H9 (cell line): ENCODE results near the gene FGFR1OP2. TPM values are rescaled to one million over a fixed set of nuclear protein-coding genes. Genes with fewer than 3 reads are reported as not detected.

ENCODE experiments used
- DNase-seq: peaks from one replicate; pipeline ENCODE4 v3.0.0-alpha.2; 2017
- H2AFZ ChIP-seq: one replicate; pipeline ENCODE4 v1.6.1; 2013; ENCODE audit warnings: mild to moderate bottlenecking, low read length, control low read depth, moderate library complexity
- H2AK5ac ChIP-seq: 2 replicates; pipeline ENCODE4 v1.6.1; 2013; ENCODE audit warnings: low read length, control low read depth, mixed read lengths; ENCODE audit not compliant: insufficient read length
- H2BK120ac ChIP-seq: one replicate; pipeline ENCODE4 v1.6.1; 2013; ENCODE audit warnings: low read depth, mild to moderate bottlenecking, low read length, control low read depth, inconsistent platforms; ENCODE audit not compliant: poor library complexity, severe bottlenecking
- H2BK12ac ChIP-seq: 2 replicates; pipeline ENCODE4 v1.6.1; 2013; ENCODE audit warnings: low read length, control low read depth, mixed read lengths, low read depth; ENCODE audit not compliant: insufficient read length
- H2BK15ac ChIP-seq: 2 replicates; pipeline ENCODE4 v1.6.1; 2013; ENCODE audit warnings: low read depth, low read length, control low read depth
- H2BK20ac ChIP-seq: one replicate; pipeline ENCODE4 v1.6.1; 2013; ENCODE audit warnings: low read depth, mild to moderate bottlenecking, low read length, control low read depth, inconsistent platforms; ENCODE audit not compliant: poor library complexity, severe bottlenecking
- H2BK5ac ChIP-seq: 2 replicates; pipeline ENCODE4 v1.6.1; 2013; ENCODE audit warnings: low read length, control low read depth, mixed read lengths; ENCODE audit not compliant: insufficient read length
- H3K14ac ChIP-seq: 2 replicates; pipeline ENCODE4 v1.6.1; 2013; ENCODE audit warnings: low read length, control low read depth; ENCODE audit not compliant: insufficient read depth
- H3K18ac ChIP-seq: 2 replicates; pipeline ENCODE4 v1.6.1; 2013; ENCODE audit warnings: low read depth, mild to moderate bottlenecking, mixed read lengths, low read length, control low read depth; ENCODE audit not compliant: insufficient read length
- H3K23ac ChIP-seq: 2 replicates; pipeline ENCODE4 v1.6.1; 2013; ENCODE audit warnings: low read length, control low read depth, mixed read lengths, low read depth; ENCODE audit not compliant: insufficient read length
- H3K23me2 ChIP-seq: 2 replicates; pipeline ENCODE4 v1.6.1; 2013; ENCODE audit warnings: low read depth, mild to moderate bottlenecking, mixed read lengths, low read length, control low read depth; ENCODE audit not compliant: insufficient read length, poor library complexity, severe bottlenecking
- H3K27ac ChIP-seq: 2 replicates; pipeline ENCODE4 v1.5.1; 2013; ENCODE audit warnings: low read length, control low read depth, mixed read lengths, low read depth; ENCODE audit not compliant: insufficient read length
- H3K27me3 ChIP-seq: 2 replicates; pipeline ENCODE4 v1.6.1; 2013; ENCODE audit warnings: low read length, control low read depth, inconsistent platforms; ENCODE audit not compliant: insufficient read depth
- H3K4ac ChIP-seq: 2 replicates; pipeline ENCODE4 v1.6.1; 2013; ENCODE audit warnings: low read depth, mild to moderate bottlenecking, control low read depth, inconsistent platforms, low read length, moderate library complexity
- H3K4me1 ChIP-seq: 2 replicates; pipeline ENCODE4 v1.6.1; 2013; ENCODE audit warnings: low read length, control low read depth, inconsistent platforms; ENCODE audit not compliant: insufficient read depth
- H3K4me2 ChIP-seq: 2 replicates; pipeline ENCODE4 v1.6.1; 2013; ENCODE audit warnings: low read length, control low read depth, mixed read lengths; ENCODE audit not compliant: insufficient read length, insufficient read depth
- H3K56ac ChIP-seq: 2 replicates; pipeline ENCODE4 v1.6.1; 2013; ENCODE audit warnings: low read depth, mild to moderate bottlenecking, mixed read lengths, low read length, control low read depth; ENCODE audit not compliant: insufficient read length
- H3K79me1 ChIP-seq: 2 replicates; pipeline ENCODE4 v1.6.1; 2013; ENCODE audit warnings: low read depth, mild to moderate bottlenecking, moderate library complexity, low read length, control low read depth, inconsistent platforms; ENCODE audit not compliant: insufficient read depth, poor library complexity, severe bottlenecking
- H3K79me2 ChIP-seq: 2 replicates; pipeline ENCODE4 v1.6.1; 2013; ENCODE audit warnings: low read length, control low read depth, inconsistent platforms; ENCODE audit not compliant: insufficient read depth
- H3K9ac ChIP-seq: 2 replicates; pipeline ENCODE4 v1.6.1; 2013; ENCODE audit warnings: low read length, control low read depth, mixed read lengths; ENCODE audit not compliant: insufficient read length; ENCODE audit errors: extremely low read depth
- H3K9me3 ChIP-seq: one replicate; pipeline ENCODE4 v1.6.1; 2013; ENCODE audit warnings: low read depth, low read length, inconsistent platforms; ENCODE audit not compliant: control insufficient read depth
- H3T11ph ChIP-seq: one replicate; pipeline ENCODE4 v1.6.1; 2013; ENCODE audit warnings: mild to moderate bottlenecking, low read length, control low read depth, inconsistent platforms
- H4K20me1 ChIP-seq: one replicate; pipeline ENCODE4 v1.6.1; 2013; ENCODE audit not compliant: control insufficient read depth, insufficient read length, insufficient read depth
- H4K5ac ChIP-seq: 2 replicates; pipeline ENCODE4 v1.6.1; 2013; ENCODE audit warnings: low read depth, mild to moderate bottlenecking, mixed read lengths, low read length, control low read depth; ENCODE audit not compliant: insufficient read length
- H4K8ac ChIP-seq: replicated peaks from 2 replicates; pipeline ENCODE4 v1.6.1; 2013; ENCODE audit warnings: low read length, control low read depth, mixed read lengths, low read depth; ENCODE audit not compliant: insufficient read length
- H4K91ac ChIP-seq: 2 replicates; pipeline ENCODE4 v1.6.1; 2013; ENCODE audit warnings: low read depth, mild to moderate bottlenecking, moderate library complexity, mixed read lengths, low read length, control low read depth; ENCODE audit not compliant: insufficient read length
- H3K27ac Mint-ChIP-seq, 3 experiments: 2 replicates in 2 of 3; 3 replicates in 1 of 3; pipeline ENCODE4 v1.8.0; 2020 to 2021; ENCODE audit warnings: mixed read lengths in 3 of 3, mild to moderate bottlenecking in 1 of 3, moderate library complexity in 1 of 3
- H3K27me3 Mint-ChIP-seq: 2 replicates; pipeline ENCODE4 v1.8.0; 2021; ENCODE audit warnings: low read depth, mild to moderate bottlenecking, moderate library complexity, mixed read lengths
- H3K36me3 Mint-ChIP-seq, 3 experiments: 2 replicates in 2 of 3; 3 replicates in 1 of 3; pipeline ENCODE4 v1.8.0; 2020 to 2021; ENCODE audit warnings: low read depth in 3 of 3, mixed read lengths in 3 of 3; ENCODE audit not compliant: insufficient read depth in 1 of 3
- H3K4me1 Mint-ChIP-seq, 2 experiments: 2 replicates each; pipeline ENCODE4 v1.8.0; 2020; ENCODE audit warnings: mixed read lengths in 2 of 2
- H3K4me3 Mint-ChIP-seq, 2 experiments: 2 replicates in 1 of 2; 3 replicates in 1 of 2; pipeline ENCODE4 v1.8.0; 2020 to 2021; ENCODE audit warnings: mild to moderate bottlenecking in 2 of 2, mixed read lengths in 2 of 2, moderate library complexity in 1 of 2
- H3K9me3 Mint-ChIP-seq, 2 experiments: 2 replicates in 1 of 2; 3 replicates in 1 of 2; pipeline ENCODE4 v1.8.0; 2020; ENCODE audit warnings: mild to moderate bottlenecking in 2 of 2, mixed read lengths in 2 of 2, moderate library complexity in 1 of 2
- CTCF ChIP-seq: fragments of 200-600 bp; sonication (generic); conservative IDR thresholded peaks from 3 replicates; pipeline ENCODE4 v1.8.0; 2021; ENCODE audit warnings: antibody characterized with exemption, mild to moderate bottlenecking
- WGBS: extraction: QIAGEN DNeasy Blood & Tissue Kit; methylation state at CpG from one replicate; pipeline ENCODE4 v1.1.7; 2013; ENCODE audit warnings: missing lambda C conversion rate, low lambda C conversion rate, mixed read lengths; ENCODE audit not compliant: insufficient read length; ENCODE audit errors: extremely low coverage; 5-methylcytosine and 5-hydroxymethylcytosine counted together
- total RNA-seq: library from RNA; stranded (reverse); gene quantifications from 2 replicates; pipeline ENCODE4 v1.2.1, GENCODE V29; 2021

FGFR1OP2 gene
- total RNA-seq, 1 experiment from 2014 or later: 30.0 TPM

GRCh38 chr12:27005495-27005894 is 67.2 kb downstream of the FGFR1OP2 start:
- no peak overlapping the region for H3K14ac ChIP-seq
- no peak overlapping the region for H4K5ac ChIP-seq
- peaks cover 7% of the 10 kb centered on the region for H3K79me1 ChIP-seq
- H2BK20ac ChIP-seq: no peak overlapping the region
- H3K4me1 Mint-ChIP-seq: peaks cover 6 to 18% of the 10 kb centered on the region in 2 experiments
- H3K36me3 Mint-ChIP-seq: peaks cover 3 to 12% (median 9%) of the 10 kb centered on the region in 3 experiments; a peak in 3 of 7 replicates
- H3K23me2 ChIP-seq: no peaks in the 10 kb centered on the region
- H3K9me3 Mint-ChIP-seq: no peaks in the 10 kb centered on the region
- H3K18ac ChIP-seq: no peak overlapping the region
- H3K4me1 ChIP-seq: peaks cover 2% of the 10 kb centered on the region; the same call in 1 of the 2 replicates
- H3K56ac ChIP-seq: no peak overlapping the region
- no peak overlapping the region for H2BK120ac ChIP-seq
- no peak for TF ChIP-seq CTCF
- no peaks in the 10 kb centered on the region for H3K27me3 Mint-ChIP-seq
- no peak overlapping the region for H2BK12ac ChIP-seq
- no peak overlapping the region; a peak in 2 of 7 replicates for H3K27ac Mint-ChIP-seq
- no peak overlapping the region for H3K27ac ChIP-seq
- no peak overlapping the region for H3K9ac ChIP-seq
- H3K23ac ChIP-seq: no peak overlapping the region
- H3K79me2 ChIP-seq: peaks cover 4% of the 10 kb centered on the region
- no peak overlapping the region for H2BK15ac ChIP-seq
- DNase-seq: no peak
- H4K20me1 ChIP-seq: no peaks in the 10 kb centered on the region
- no peak overlapping the region for H3K4me2 ChIP-seq
- no peaks in the 10 kb centered on the region for H3K9me3 ChIP-seq
- H3T11ph ChIP-seq: no peak overlapping the region
- H3K4ac ChIP-seq: no peak overlapping the region
- H4K8ac ChIP-seq: no peak overlapping the region
- no peak overlapping the region for H4K91ac ChIP-seq
- no peak overlapping the region for H2AK5ac ChIP-seq
- no peaks in the 10 kb centered on the region for H3K27me3 ChIP-seq
- no CpG with 5 or more reads among the region's 2 CpGs for WGBS
- no peak overlapping the region for H2BK5ac ChIP-seq
- no peak overlapping the region for H2AFZ ChIP-seq
- no peak overlapping the region for H3K4me3 Mint-ChIP-seq
